ENCODE measurements around the gene CHMP2A. TPM values are rescaled to one million over a fixed set of nuclear protein-coding genes. Genes with fewer than 3 reads are reported as not detected.

The CHMP2A gene
- total RNA-seq, 1 donor from 2014 or later, result 108 TPM

DNA sequence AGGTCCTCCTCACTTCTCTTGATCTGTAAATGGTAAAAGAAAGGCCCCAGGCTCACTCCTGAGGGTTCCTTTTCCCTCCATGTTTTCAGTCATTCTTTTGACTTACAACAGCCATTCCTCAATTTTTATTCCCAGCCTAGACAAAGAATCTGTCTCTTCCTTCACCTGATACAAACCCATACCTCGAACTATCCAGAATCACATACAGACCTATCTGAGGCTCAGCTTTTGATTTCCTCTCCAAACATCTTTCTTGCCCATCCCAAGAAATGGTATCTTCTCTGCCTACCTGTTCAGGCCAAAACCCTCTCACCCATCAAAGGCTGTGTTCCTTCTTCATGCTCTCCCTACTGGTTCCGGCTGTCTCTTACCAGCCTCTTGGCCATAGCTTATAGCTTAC lies 2.2 kb downstream of the CHMP2A start:
- H3K4me3 Mint-ChIP-seq (ENCODE audit: unreplicated experiment), result peak overlapping the region; percentile 25
- TF ChIP-seq, protein P1, sequence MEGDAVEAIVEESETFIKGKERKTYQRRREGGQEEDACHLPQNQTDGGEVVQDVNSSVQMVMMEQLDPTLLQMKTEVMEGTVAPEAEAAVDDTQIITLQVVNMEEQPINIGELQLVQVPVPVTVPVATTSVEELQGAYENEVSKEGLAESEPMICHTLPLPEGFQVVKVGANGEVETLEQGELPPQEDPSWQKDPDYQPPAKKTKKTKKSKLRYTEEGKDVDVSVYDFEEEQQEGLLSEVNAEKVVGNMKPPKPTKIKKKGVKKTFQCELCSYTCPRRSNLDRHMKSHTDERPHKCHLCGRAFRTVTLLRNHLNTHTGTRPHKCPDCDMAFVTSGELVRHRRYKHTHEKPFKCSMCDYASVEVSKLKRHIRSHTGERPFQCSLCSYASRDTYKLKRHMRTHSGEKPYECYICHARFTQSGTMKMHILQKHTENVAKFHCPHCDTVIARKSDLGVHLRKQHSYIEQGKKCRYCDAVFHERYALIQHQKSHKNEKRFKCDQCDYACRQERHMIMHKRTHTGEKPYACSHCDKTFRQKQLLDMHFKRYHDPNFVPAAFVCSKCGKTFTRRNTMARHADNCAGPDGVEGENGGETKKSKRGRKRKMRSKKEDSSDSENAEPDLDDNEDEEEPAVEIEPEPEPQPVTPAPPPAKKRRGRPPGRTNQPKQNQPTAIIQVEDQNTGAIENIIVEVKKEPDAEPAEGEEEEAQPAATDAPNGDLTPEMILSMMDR (IDR thresholded peaks at IDR 0.05; ENCODE audit: partially characterized antibody, unreplicated experiment), result no peak
- H3K27ac Mint-ChIP-seq (ENCODE audit: unreplicated experiment), result peak overlapping the region; percentile 3
- H3K9me3 Mint-ChIP-seq (ENCODE audit: unreplicated experiment), result peaks cover 15% of the 10 kb centered on the region
- peaks cover 15% of the 10 kb centered on the region for H3K27me3 Mint-ChIP-seq (ENCODE audit: unreplicated experiment)
- DNase-seq, result no peak
- peaks cover 16% of the 10 kb centered on the region for H3K4me1 Mint-ChIP-seq (ENCODE audit: low read depth, unreplicated experiment)
- no peaks in the 10 kb centered on the region for H3K36me3 Mint-ChIP-seq (ENCODE audit: unreplicated experiment)

DNA sequence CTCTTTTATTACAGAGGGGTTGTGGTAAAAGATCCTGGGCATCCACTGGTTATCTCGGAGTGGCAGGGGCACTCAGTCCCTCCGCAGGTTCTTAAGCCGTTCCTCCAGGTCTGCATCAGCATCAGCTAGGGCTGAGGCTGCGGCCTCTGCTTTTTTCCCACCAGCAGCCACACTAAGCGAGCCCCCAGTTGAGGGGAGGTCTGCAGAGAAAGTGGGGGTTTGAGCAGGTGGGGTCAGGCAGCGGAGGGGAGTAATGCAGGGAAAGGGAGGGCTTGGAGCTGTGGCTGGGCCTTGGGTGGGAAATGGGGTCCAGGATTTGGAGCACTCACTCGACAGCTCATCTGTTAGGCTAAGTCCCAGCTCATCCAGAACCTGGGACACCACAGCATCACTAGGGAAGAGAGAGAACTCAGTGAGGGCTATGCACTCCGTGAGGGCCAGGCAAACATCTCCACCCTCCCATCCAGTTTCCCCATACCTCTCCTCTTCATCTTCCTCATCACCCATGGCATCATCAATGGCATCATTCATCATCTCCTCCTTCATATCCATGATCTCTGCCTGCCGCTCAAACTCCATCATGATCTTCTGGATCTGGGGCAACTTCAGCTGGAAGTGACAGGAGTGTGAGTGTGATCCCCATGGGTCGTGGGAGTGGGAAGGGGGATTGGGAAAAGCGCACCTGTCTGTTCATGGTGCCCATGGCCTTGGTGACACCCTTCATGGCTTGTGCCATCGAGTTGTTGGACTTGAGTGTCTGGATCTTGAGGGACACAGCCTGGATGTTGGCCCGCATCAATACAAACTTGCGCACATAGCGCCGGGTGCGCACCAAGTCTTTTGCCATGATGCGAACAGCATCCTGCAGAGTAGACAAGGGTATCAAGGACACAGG lies 3.1 kb downstream of the CHMP2A start:
- Mint-ChIP-seq H3K9me3 (ENCODE audit: unreplicated experiment) (peaks cover 17% of the 10 kb centered on the region), H3K36me3 (ENCODE audit: unreplicated experiment) (no peaks in the 10 kb centered on the region), H3K4me3 (ENCODE audit: unreplicated experiment) (peak overlapping the region; percentile 42), H3K4me1 (ENCODE audit: low read depth, unreplicated experiment) (peaks cover 16% of the 10 kb centered on the region), H3K27me3 (ENCODE audit: unreplicated experiment) (peaks cover 14% of the 10 kb centered on the region), H3K27ac (ENCODE audit: unreplicated experiment) (no peak overlapping the region)
- DNase-seq, result no peak
- TF ChIP-seq, protein P1 (IDR thresholded peaks at IDR 0.05; ENCODE audit: partially characterized antibody, unreplicated experiment), result no peak

DNA sequence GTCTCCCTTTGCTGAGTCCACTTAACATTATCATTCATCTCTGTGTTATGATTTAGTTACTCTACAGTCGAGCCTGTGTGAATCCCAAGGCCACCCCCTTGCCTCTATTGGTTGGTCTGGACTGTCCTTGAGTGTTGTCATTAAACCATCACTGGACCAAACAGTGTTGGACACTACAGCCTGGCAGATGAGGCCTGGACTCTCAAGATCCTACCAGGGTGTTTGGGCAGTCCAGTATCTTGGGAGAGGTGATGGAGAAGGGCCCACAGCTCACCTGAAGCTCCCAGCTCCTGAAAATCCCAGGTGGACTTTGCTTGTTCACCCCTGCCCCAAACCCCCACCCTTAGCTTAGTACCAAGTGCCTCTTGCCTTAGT lies 3.8 kb downstream of the CHMP2A start:
- Mint-ChIP-seq H3K9me3 (ENCODE audit: unreplicated experiment) (peaks cover 23% of the 10 kb centered on the region), H3K4me3 (ENCODE audit: unreplicated experiment) (peak overlapping the region; percentile 38), H3K4me1 (ENCODE audit: low read depth, unreplicated experiment) (peaks cover 18% of the 10 kb centered on the region), H3K27ac (ENCODE audit: unreplicated experiment) (no peak overlapping the region), H3K36me3 (ENCODE audit: unreplicated experiment) (no peaks in the 10 kb centered on the region), H3K27me3 (ENCODE audit: unreplicated experiment) (peaks cover 17% of the 10 kb centered on the region)
- no peak for DNase-seq
- TF ChIP-seq, protein P1 (IDR thresholded peaks at IDR 0.05; ENCODE audit: partially characterized antibody, unreplicated experiment), result no peak

DNA sequence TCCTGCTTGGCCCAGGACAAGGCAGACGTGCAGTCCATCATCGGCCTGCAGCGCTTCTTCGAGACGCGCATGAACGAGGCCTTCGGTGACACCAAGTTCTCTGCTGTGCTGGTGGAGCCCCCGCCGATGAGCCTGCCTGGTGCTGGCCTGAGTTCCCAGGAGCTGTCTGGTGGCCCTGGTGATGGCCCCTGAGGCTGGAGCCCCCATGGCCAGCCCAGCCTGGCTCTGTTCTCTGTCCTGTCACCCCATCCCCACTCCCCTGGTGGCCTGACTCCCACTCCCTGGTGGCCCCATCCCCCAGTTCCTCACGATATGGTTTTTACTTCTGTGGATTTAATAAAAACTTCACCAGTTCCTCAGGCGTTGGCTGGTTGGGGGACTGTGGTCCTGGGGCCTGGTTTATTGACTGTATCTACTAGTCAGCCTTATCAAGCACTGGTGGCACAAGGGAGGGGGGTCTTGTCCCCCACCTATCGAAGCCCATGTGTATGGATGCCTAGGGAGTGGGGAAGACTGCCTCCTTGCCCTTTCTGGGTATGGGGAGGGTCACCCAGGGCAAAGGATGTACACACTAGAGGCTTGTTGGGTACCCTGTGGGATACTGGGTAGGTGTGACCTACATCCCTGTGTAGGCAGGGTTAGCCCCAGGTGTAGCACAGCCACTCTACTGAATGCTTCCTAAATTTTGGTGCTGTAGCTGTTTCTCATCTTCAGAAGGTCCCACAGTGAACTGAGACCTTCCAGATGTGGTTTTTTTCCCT lies 4.4 kb downstream of the CHMP2A start:
- Mint-ChIP-seq H3K36me3 (ENCODE audit: unreplicated experiment) (no peaks in the 10 kb centered on the region), H3K4me3 (ENCODE audit: unreplicated experiment) (no peak overlapping the region), H3K27me3 (ENCODE audit: unreplicated experiment) (peaks cover 21% of the 10 kb centered on the region), H3K9me3 (ENCODE audit: unreplicated experiment) (peaks cover 27% of the 10 kb centered on the region), H3K4me1 (ENCODE audit: low read depth, unreplicated experiment) (peaks cover 20% of the 10 kb centered on the region), H3K27ac (ENCODE audit: unreplicated experiment) (no peak overlapping the region)
- TF ChIP-seq, protein P1 (IDR thresholded peaks at IDR 0.05; ENCODE audit: partially characterized antibody, unreplicated experiment), result no peak
- no peak for DNase-seq

Data from glutamatergic neuron (in vitro differentiated cells).